ENCODE data around the gene RBBP4.
A peak's percentile ranks its signal among the peaks of the same experiment; 100 is the strongest.

RBBP4 gene

GRCh38 chr1:32719681-32720275 is 68.8 kb downstream of the RBBP4 start:
- DNase-seq (ENCODE audit: low read depth), result no peak

GRCh38 chr1:32724678-32725614 is 73.9 kb downstream of the RBBP4 start:
- peak; percentile 85 for DNase-seq (ENCODE audit: low read depth)

DNA sequence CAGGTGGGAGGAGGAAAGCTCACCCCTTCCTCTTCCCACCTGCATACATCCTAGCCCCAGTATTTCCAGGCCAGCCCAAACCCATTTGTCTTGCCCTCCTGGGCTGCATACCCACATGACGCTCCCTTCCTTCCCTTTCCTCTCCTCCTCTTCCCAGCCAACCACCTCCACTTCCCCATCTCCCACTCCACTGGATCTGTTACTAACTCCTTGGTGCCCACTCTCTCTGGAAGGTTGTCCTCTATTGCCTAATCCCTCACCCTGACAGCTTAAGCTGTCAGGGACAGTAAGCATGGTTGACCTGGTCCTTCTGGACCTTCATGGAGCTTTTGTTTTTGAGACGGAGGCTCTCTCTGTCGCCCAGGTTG is 74.6 kb downstream of the RBBP4 start:
- no peak for DNase-seq (ENCODE audit: low read depth)

- no peak for DNase-seq (ENCODE audit: low read depth)
Measured at GRCh38 chr1:32727876-32728275, 76.9 kb downstream of the RBBP4 start.

GRCh38 chr1:32728413-32729077 is 77.5 kb downstream of the RBBP4 start:
- no peak for DNase-seq (ENCODE audit: low read depth)

GRCh38 chr1:32729254-32730046 is 78.4 kb downstream of the RBBP4 start:
- DNase-seq (ENCODE audit: low read depth), result no peak

DNA sequence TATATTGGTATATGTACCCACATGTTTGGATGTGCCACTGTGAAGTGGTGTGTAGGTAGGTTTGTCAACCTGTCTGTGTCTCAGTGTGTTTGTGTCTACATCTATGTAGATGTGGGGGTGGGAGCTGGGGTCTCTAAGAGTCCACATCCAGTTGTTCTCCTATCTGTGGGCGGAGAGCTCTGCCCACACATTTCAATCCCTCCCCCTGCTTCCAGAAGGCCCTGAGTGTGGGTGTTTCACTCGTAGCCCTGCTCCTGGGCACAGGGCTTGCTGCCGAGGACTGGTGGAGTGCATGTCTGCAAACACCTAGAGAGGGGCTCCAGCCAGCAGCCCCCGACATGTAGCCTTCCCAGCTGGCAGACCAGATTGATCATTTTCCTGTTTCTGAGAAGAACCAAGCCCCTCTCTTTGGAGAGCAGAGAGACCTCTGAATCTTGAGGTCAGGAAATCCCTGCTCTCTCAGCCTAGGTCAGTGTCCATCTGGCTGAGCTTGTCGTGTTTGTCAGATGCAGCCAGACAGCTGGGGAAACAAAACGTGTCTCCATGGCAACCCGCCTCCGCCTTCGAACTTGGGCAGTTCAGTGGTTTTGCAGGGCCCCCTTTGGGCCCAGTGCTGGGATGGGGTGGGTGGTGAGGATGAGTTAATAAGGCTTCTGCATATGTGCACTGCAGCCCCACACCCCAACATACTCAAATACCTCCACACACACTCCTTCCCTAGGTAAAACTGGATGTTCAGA is 82.7 kb downstream of the RBBP4 start:
- DNase-seq (ENCODE audit: low read depth), result no peak

All from HS-5 (cell line).